ENCODE measurements around the gene KIFC3.
"Not testable (repeated sequence)": the region's sequence is repeated elsewhere in the genome, so short reads cannot be mapped to it uniquely, and the experiment has no call there.

Gene KIFC3

DNA sequence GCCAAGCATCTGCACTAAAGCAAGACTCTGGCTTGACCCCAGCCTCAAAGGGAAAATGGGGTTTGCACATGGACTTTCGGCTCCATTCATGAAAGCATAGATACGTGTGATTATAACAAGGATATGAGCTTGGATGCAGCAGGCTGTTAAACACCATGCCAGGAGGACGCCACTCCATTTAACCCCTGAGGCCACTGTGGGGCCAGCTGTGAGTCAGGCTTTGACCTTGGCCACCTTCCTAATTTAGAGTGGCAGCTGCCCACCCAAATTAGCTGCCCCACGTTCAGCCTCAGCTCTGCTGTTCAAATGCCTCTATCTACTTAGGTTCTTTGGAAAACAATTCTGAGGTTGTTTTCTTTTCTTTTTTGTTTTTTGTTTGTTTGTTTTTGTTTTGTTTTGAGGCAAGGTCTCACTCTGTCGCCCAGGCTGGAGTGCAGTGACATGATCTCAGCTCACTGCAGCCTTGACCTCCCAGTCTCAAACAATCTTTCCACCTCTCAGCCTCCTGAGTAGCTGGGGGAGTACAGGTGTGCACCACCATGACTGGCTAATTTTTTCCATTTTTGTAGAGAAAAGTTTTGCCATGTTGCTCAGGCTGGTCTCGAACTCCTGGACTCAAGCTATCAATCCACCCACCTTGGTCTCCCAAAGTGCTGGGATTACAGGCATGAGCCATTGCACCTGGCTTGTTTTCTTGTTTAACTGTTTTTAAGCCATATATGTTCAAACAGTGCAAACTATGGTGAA, 23.2 kb upstream of the KIFC3 start:
- DNase-seq (ENCODE audit: low spot score), result no peak

DNA sequence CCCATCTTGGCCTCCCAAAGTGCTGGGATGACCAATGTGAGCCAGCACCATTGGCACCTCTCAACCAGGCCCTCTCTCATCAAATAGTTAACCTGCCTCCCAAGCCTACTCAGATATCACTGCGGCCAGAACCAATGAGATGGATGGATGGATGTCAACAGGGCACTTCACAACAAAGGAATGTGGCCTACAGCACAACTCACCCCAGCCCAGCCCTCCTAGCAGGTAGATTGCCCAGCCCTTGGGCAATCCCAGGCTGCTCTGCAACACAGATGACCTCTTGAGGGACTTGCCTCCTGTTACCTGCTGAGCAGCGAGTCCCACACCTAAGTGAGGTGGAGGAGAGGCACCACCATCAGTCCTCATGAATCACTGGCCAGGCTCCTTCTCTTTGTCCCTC, 22.6 kb upstream of the KIFC3 start:
- peak; percentile 64 for DNase-seq (ENCODE audit: low spot score)

- no peak for DNase-seq (ENCODE audit: low spot score)
These were observed 21.5 kb upstream of the KIFC3 start for GRCh38 chr16:57823836-57824235.

GRCh38 chr16:57822856-57823255, 20.6 kb upstream of the KIFC3 start:
- DNase-seq (ENCODE audit: low spot score), result no peak

DNA sequence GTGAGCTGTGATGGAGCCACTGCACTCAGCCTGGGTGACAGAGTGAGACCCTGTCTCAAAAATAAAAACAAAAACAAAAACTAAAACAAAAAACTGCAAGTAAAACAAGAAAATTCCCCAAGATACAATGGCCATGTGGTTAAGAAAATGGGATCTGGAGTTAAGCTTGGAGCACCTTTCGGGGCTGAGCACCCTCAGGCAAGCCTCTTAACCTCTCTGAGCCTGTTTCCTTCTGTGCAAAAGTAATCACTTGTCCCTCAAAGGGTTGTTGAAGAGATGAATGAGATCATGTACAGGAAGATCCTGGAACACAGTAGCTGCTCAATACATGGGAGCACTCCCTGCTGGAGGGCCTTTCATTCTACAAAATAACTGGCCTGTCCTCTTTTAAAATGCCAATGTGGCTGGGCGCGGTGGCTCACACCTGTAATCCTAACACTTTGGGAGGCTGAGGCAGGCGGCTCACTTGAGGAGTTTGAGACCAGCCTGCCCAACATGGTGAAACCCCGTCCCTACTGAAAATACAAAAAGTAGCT, 19.8 kb upstream of the KIFC3 start:
- no peak for DNase-seq (ENCODE audit: low spot score)

DNA sequence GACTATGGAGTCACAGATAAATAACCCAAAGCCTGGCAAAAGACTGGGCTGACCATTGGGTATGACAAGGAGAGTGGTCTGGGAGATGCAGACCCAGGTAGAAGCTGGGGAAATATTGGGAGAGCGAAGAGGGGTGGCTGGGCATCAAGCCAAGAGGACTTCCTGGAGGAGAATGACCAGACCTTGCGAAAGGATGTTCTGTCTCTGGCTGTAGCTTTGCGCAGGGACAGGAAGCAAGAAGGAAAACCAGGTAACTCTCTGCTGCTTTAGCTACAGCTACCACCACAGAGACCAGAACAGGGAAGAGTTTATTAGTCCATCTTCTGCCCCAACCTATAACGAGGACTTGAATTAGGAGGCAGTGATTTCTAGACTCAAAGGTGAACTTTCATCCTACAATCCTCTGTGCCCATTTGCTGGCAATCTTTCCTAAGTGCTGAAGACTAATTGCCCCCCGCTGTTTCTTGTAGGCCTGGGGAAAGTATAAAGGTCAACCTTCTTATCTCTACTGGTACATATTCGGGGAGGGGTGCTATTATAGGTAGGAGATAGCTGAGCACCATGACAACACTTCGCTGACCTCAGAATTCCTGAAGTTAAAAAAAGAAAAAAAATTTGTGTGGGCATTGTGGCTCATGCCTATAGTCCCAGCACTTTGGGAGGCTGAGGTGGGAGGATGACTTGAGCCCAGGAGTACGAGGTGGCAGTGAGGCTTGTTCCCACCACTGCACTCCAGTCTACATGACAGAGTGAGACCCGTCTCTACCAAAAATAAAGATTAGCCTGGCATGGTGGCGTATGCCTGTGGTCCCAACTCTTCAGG, 19.1 kb upstream of the KIFC3 start:
- no peak for DNase-seq (ENCODE audit: low spot score)

GRCh38 chr16:57818377-57819064, 16.2 kb upstream of the KIFC3 start:
- no peak for DNase-seq (ENCODE audit: low spot score)

DNA sequence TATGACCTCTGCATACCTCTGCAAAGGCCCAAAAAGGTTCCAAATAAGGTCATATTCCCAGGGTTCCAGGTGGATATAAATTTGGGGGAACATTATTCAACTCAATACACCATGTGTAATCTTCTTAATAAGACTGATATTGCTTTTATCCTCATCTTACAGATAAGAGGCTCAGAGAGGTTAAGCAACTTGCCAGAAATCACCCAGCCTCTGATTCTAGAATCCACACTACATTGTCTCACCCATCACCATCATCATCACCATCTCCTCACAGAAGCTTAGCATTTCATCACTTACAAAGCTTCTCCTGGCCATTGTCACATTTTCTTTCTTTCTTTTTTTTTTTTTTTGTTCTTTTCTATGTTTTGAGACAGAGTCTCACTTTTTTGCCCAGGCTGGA, 15.4 kb upstream of the KIFC3 start:
- no peak for DNase-seq (ENCODE audit: low spot score)

GRCh38 chr16:57815987-57816745, 13.9 kb upstream of the KIFC3 start:
- peak; percentile 80 for DNase-seq (ENCODE audit: low spot score)

DNA sequence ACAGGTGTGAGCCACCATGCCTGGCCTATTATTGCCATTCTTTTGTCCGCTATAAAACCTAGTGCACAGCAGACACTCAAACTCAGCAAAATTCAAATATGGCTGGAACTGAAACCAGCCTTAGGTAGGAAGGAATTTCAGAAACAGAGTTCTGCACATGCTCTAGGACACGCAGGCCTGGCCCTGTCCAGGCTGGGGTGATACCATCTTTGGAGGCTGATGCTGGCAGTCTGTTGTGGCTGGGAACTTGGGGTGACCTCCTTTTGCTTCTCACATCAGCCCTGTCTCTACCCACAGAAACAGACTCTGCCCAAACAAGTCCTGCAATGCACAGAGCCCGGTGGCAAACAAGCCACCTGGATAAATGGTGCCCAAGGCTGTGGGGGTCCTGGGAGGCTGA, 12.6 kb upstream of the KIFC3 start:
- no peak for DNase-seq (ENCODE audit: low spot score)

DNA sequence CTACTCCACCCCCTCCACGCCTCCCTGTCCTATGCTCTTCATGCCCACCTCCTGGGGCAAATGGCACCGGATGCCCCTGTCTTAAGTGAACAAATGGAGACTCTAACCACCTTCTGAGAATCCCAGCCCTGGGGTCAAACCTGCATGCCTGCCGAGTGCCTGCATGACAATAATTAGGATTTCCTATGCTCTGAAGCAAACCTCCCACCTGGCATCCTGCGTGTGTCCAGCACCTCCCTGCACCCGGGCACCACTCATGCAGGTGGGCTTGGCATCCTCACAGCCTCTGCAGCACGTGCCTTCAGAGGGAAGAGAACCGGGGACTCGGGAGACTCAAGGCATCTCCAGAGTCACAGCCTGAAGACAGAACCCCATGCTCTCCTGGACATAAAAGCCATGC, 11.2 kb upstream of the KIFC3 start:
- no peak for DNase-seq (ENCODE audit: low spot score)

- not testable (repeated sequence) for DNase-seq (ENCODE audit: low spot score)
These were observed 9.0 kb upstream of the KIFC3 start for GRCh38 chr16:57811340-57811739.

- DNase-seq (ENCODE audit: low spot score), result peak; percentile 70
These were observed 8.1 kb upstream of the KIFC3 start for GRCh38 chr16:57810197-57811031.

- DNase-seq (ENCODE audit: low spot score), result no peak
These were observed 7.2 kb upstream of the KIFC3 start for GRCh38 chr16:57809276-57810196.

DNA sequence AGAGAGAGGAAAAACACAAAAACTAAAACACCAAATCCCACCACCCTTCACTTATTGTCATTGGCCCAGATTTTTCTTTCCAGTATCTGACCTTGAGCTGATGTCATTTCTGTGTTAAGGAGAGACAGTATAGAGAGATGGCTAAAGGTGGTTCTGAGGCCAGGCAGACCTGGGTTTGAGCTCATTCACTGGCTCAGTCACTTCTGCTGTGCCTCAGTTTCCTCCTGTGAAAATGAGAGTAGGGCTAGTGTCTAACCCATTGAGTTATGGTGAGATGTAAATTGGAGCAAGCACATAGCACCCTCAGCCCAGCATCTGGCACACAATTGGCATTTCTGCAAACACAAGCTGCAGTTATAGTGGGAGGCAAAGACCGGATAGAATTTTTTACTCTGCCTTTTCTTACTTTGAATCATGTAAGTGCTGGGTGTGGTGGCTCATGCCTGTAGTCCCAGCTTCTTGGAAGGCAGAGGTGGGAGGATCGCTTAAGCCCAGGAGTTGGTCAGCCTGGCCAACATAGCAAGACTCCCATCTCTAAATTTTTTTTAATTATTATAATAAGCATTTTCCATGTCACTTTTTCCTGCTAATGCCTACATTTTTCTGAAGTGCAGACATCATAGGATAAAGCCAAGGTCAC, 6.4 kb upstream of the KIFC3 start:
- DNase-seq (ENCODE audit: low spot score), result no peak

DNA sequence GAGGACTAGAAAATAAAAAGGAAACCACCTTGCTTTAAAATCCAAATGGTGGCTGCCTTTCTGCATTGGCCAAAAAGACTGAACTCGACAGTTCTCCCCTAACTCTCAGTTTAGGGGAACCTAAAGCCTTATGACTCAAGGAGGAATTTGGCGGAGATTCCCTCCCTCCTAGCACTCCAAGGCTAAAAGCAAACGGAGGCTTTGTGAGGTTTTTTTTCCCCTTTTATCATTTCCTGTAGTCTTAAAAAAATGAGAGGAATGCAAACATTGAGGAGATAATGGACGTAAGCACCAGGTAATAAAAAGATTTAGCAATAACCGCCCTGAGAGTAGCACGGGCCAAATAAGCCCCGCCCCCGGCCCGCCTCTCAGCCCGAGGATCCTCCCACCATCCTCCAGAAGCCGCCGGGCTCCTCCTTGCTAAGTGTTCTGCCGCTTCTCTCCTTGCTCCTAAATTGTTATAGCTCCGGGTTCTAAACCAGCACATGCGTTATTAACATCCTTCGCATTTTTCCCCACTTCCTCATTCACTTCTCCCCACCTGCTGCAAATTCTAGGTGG, 5.8 kb upstream of the KIFC3 start:
- peak; percentile 85 for DNase-seq (ENCODE audit: low spot score)

DNA sequence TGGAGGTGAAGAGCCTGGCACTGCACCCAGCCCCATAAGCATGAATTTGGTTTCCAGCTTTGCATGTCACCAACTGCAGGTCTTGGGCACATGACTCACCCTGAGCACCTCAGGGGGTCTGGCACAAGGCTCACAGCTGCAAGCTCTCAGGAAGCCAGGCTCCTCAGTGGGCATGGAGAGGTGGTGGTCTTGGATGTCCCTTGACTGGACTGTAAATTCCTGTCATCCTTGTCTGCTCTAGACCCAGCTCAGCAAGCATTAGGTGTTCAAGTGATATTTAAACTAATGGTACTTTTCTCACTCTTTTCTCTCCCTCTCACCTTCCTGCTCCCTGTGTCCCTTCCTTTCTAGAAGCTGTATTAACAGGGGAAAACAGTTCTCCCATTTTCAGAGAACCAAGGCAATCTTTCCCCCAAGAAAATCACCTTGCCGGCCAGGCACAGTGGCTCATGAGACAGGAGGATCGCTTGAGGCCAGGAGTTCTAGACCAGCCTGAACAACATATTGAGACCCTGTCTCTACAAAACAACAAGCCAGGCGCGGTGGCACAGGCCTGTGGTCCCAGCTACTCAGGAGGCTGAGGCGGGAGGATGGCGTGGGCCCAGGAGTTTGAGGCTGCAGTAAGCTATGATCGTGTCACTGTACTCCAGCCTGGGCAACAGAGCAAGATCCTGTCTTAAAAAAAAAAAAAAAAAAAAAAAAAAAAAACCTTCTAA, 5.1 kb upstream of the KIFC3 start:
- DNase-seq (ENCODE audit: low spot score), result no peak

- DNase-seq (ENCODE audit: low spot score), result no peak
These were observed 2.9 kb upstream of the KIFC3 start for GRCh38 chr16:57805176-57805575.
